SIG-M5 (cell line): ENCODE data around the gene CARD10.
"Not testable (repeated sequence)": the region's sequence is repeated elsewhere in the genome, so short reads cannot be mapped to it uniquely, and the experiment has no call there.

ENCODE experiments used
- DNase-seq: peaks from one replicate; lab custom pipeline; 2025; lab: John Stamatoyannopoulos, UW

The CARD10 gene

DNA sequence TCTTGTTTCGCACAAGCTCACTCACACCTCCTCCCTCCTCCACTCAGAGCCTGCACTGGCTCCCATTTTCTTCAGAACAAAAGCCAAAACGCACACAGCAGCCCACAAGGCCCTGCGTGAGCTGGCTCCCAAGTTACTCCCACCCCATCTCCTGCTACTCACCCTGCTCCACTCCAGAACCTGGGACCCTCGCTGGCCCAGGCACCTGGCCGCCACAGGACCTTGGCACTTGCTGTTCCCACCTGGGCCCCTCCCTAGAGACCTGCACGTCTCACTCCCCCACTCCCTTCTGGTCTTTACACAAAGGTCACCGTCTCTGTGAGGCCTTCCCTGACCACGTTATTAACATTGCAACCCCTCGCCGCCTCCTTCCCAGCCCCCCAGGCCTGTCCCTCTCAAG, 32.1 kb downstream of the CARD10 start:
- DNase-seq: no peak

GRCh38 chr22:37486224-37486845, 32.9 kb downstream of the CARD10 start, which contains the start of gene MFNG:
MFNG (minus strand) TSS chr22:37486384; CDS start chr22:37486177, 207 bp downstream.
- no peak for DNase-seq

DNA sequence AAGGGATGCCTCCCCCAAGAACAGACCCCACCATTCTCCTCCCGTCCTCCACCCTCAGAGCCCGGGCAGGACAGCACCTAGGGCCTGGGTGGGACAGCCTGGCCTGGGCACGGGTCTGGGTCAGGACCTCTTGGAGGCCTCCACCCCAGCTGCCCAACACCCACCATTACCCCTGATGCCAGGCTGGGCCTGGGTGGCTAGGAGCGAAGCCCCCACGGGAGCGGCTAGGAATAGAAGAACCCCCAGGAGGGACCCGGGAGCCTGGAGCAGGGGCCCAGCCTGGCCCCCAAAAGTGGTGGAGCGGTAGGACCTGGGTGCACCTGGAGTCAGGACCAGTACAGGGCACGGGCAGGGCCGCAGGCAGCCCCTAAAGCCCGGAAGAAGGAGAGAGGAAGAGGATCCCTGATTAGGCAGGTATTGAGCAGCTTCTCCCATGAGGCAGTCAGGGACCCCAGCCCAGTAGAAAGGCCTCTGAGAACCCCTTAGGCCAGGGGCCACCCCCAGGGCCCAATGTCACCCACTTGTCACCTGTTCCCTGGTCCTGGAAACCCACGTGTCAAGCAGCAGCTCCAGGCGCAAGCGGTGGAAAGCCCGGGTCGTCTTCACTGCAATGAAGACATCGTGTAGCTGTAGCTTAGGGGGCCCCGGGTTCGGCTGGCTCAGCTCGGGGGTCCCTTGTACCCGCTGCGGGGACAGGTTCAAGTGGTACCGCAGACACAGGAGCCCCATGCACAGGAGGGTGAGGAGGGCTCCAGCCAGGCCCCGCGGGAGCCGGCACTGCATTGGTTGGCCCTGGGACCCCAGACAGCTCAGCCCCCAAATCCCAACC, 33.6 kb downstream of the CARD10 start:
- DNase-seq: no peak

DNA sequence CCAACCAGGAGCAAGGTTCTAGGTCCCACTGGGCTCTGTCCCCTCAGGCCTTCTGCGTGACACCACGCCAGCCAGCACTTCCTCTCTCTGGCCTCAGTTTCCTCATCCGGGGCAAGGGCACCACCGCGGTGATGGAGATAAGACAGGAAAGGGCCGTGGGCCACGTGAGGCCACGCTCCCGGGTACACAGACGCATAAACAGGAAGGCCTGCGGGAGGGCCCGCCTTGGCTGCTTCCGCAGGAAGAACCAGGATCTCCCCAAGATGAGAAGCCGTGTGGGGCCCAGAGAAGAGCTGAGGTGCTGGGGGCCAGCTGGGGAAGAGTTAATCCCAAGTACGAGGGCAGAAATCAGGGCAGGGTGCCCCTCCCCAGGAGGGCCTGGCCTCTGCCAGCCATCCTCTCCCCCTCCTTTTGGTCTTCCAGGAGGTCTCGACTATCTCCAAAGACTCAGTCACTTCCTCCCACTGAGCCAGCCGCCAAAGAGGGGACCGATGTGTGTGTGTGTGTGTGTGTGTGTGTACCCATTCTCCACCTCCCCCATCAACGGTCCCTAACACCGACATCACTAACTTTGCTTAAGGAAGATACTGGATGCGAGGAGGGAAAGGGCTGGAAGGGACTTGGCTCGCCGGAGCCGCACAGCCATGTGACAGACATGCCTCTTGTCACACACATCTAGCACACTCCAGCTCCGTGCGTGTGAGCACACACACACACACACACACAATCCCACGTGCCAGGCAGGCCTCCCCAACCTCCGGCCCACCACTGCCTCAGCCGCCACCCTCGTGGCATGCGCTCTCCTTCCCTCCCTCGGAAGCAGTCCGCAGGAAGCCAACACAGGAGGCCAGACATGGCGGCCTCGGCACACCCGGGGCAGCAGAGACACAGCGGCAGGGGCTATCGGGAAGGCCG, 34.5 kb downstream of the CARD10 start:
- DNase-seq: no peak

GRCh38 chr22:37483050-37483449, 36.2 kb downstream of the CARD10 start:
- no peak for DNase-seq

- DNase-seq: no peak
Observed at GRCh38 chr22:37482244-37482643, 37.0 kb downstream of the CARD10 start.

DNA sequence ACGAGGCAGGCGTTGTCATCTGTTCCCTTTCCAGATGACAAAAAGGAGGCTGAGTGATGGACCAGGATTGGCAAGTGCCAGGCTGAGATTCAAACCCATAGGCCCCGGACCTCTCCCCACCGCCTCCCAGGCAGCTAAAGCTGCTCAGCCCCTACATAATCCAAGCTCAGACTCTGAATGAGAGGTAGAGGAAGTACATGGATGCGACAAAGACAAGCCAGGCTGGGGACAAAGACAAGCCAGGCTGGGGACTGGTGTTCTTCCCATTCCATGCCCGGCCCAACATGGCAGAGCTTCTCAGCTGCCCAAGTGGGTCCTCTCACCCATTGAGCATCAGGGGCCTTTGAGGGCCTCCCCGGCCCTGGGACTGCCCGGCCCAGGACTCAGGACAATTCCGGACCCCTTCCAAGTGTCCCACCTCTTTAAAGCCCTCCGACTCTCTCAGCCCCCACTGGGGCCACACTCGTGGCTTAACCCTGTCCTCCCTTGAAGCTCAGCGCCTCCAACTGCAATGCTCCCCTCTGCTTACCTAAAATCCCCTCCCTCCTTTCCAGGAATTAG, 37.8 kb downstream of the CARD10 start:
- no peak for DNase-seq

DNA sequence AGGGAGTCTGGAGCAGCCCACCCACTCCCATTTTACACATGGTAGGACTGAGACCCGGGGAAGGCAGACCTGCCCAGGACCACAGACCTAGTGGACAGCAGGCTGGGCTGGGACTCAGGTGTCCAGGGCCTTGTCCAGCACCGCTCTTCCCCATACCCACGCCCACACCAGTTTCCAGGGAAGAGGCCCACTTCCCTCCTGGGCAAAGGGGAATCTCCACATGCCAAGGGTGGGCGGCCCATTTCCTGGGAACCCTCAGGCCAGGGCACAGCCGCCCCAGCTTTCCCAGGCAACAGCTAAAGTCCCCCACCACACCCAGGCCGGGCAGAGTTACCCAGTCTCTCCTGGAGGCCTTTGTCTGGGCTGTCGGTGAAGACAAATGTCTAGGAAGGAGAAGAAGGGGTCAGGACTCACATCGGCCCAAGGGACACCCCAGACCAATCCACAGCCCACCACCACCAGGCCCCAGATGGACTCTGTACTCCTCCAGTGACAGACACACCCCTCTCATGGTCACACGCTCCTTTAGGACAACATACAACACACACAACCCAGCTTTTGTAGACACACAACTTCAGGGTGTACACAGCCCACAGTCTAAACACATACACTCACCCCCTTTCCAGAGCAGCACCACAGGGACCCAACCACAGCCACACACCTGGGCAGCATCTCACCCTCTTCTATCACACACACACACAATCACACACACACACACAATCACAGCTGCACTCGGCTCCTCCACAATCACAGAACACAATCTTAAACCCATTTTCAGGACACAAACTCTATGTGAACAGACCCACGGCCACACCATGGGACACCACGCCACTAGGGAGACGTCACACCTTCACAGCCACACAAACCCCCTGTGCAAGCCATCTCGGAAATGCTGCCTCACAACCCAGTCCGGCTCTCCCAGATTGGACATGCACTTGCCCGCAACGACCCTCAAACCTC, 38.5 kb downstream of the CARD10 start:
- no peak for DNase-seq

DNA sequence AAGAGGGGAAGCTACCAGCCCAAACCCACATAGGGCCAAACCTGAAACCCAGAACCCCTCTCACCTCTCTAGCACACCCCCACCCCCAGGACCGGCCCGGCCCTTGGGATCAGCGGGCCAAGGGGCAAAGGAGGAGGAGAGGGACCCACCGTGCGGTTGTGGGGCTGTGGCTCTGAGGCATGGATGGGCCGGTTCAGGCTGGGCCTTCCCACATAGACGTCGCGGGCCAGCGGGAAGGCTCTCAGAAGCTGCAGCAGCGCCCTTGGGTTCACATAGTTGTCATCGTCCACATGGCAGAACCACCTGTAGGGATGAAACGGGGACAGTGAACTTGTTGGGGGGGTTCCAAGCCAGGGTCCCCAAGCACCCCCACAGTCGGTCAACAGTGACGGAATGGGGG, 40.0 kb downstream of the CARD10 start:
- no peak for DNase-seq

- DNase-seq: no peak
Observed at GRCh38 chr22:37476389-37477329, 42.6 kb downstream of the CARD10 start.

- no peak for DNase-seq
Observed at GRCh38 chr22:37474447-37475090, 44.6 kb downstream of the CARD10 start.

- no peak for DNase-seq
Observed at GRCh38 chr22:37473437-37473946, 45.7 kb downstream of the CARD10 start.

- DNase-seq: no peak
Observed at GRCh38 chr22:37472418-37473006, 46.7 kb downstream of the CARD10 start.

DNA sequence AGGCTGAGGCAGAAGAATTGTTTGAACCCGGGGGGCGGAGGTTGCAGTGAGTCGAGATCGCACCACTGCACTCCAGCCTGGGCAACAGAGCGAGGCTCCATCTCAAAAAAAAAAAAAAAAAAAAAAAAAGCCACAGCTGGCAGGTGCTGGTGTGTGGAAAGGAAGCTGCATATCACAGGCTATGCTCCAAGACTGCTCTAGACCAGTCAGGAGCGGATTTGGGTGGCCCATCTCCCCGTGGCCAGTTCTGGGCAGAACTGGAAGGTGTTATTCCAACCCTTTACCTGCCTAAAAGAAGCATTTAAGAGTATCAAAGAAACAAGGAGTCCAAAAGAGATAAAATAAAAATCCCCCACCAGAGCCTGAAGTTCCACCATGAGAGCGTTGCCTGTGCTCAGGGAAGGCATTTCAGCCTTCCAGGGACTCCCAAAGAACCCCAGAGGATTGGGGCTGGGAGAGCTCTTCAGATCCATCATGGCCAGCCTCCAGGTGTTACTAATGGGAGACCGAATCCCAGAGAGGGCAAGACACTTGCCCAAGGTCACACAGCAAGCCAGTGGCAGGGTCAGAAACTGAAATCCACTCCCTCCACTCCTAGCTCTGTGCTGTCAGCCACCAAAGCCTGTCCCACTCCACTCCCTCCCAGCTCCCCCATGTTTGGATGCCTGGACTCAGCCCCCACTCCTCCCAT, 47.3 kb downstream of the CARD10 start:
- no peak for DNase-seq

- no peak for DNase-seq
Observed at GRCh38 chr22:37470087-37470445, 49.1 kb downstream of the CARD10 start.

DNA sequence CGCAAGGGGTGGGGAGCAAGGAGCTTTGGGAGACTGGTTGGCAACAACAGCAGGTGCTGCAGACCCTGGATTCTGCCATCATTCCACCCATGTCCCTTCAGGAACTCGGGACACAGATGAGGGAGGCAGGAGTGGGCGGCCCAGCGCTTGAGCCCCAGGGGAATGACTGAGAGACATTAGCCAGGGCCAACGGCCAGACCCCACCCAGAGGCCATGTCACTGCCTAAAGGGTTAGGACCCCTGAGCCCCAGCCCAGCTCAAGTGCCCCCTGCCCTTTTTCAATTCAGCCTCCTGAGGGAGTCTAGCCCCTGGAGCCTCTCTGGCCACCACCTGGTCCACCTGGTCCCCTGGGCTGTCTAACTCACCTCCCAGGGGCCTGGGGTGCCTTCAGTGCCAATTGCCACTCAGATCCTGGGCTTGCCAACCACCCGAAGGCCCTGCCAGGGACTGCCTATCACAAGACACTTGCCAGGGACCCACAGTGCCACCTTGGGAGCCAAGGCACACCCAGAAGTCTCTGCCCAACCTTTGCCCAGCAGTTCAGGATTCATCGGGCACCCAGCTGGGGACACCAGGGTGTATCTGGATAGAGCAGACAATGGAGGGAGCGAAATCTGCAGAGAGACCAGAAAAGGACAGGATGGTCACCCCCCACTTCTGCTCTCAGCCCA, 49.7 kb downstream of the CARD10 start:
- no peak for DNase-seq

GRCh38 chr22:37468201-37468695, 51.0 kb downstream of the CARD10 start:
- DNase-seq: not testable (repeated sequence)
